GM19438 (cell line): ENCODE results near the gene A4GALT.
"Not testable (repeated sequence)": the region's sequence is repeated elsewhere in the genome, so short reads cannot be mapped to it uniquely, and the experiment has no call there.

Experiments used
- ATAC-seq: cut with Tn5 transposase; IDR thresholded peaks from one replicate; pipeline ENCODE4 v1.9.1; 2021; ENCODE audit warnings: low read depth; ENCODE audit not compliant: unreplicated experiment

A4GALT gene

GRCh38 chr22:42720263-42721044 is at the start of gene A4GALT:
Gene A4GALT, minus strand, starts transcription at chr22:42720870. Its CDS starts 26,919 bp downstream, at chr22:42693951.
- no peak for ATAC-seq

- ATAC-seq = no peak
These were observed 49.7 kb upstream of the A4GALT start for GRCh38 chr22:42770448-42770726.

- peak; percentile 91 for ATAC-seq
These were observed 49.1 kb upstream of the A4GALT start for GRCh38 chr22:42769574-42770447.

GRCh38 chr22:42769238-42769573 is 48.5 kb upstream of the A4GALT start:
- no peak for ATAC-seq

- no peak for ATAC-seq
These were observed 47.8 kb upstream of the A4GALT start for GRCh38 chr22:42768385-42769035.

GRCh38 chr22:42766860-42767259 is 46.2 kb upstream of the A4GALT start:
- ATAC-seq = no peak

GRCh38 chr22:42764895-42765363 is 44.3 kb upstream of the A4GALT start:
- no peak for ATAC-seq

GRCh38 chr22:42763965-42764480 is 43.4 kb upstream of the A4GALT start:
- no peak for ATAC-seq

- ATAC-seq = no peak
These were observed 40.3 kb upstream of the A4GALT start for GRCh38 chr22:42760806-42761565.

GRCh38 chr22:42758931-42759629 is 38.4 kb upstream of the A4GALT start:
- ATAC-seq = no peak

GRCh38 chr22:42755553-42755952 is 34.9 kb upstream of the A4GALT start:
- not testable (repeated sequence) for ATAC-seq

GRCh38 chr22:42755121-42755520 is 34.5 kb upstream of the A4GALT start:
- ATAC-seq = not testable (repeated sequence)

- no peak for ATAC-seq
These were observed 34.0 kb upstream of the A4GALT start for GRCh38 chr22:42754658-42755057.

- ATAC-seq = no peak
These were observed 32.2 kb upstream of the A4GALT start for GRCh38 chr22:42752912-42753311.

- no peak for ATAC-seq
These were observed 31.6 kb upstream of the A4GALT start for GRCh38 chr22:42752230-42752746.

- not testable (repeated sequence) for ATAC-seq
These were observed 29.8 kb upstream of the A4GALT start for GRCh38 chr22:42750421-42750820.

GRCh38 chr22:42747701-42748513 is 27.2 kb upstream of the A4GALT start:
- no peak for ATAC-seq

GRCh38 chr22:42745118-42745517 is 24.4 kb upstream of the A4GALT start:
- no peak for ATAC-seq
